HL-60/S4 treated with phorbol 12-myristate 13-acetate at 8.2 ng/mL for 4 days and 3 days (cell line): ENCODE results near the gene WDFY4.

ENCODE experiments used
- in situ Hi-C: fragments of 300-500 bp; cut with MboI; formaldehyde crosslinking; loops from 2 replicates; pipeline ENCODE4 v1.15.0; 2022; ENCODE audit warnings: low sequenced_read_pairs

Gene WDFY4

DNA sequence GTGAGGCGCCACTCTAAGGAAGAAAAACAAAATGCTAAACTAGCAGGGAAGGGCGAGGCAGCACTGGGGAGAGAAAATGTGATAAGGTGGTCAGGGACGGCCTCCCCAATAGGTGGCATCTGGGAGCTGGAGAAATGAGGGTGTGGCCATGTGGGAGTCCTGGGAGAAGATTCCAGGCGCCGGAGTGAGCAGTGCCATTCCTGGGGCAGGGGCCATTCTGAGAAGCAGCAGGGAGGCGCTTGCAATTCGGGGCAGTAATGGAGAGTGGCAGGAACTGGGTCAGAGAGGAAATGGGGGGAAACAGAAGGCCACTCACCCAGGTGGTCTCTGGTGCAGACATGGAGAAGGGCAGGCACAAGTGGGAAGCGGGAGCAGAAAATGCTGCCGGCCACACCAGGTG lies 316.7 kb downstream of the WDFY4 start:
- in situ Hi-C loops = no loop called here

- in situ Hi-C loops = no loop called here
Measured at GRCh38 chr10:49001870-49002672, 317.4 kb downstream of the WDFY4 start.

DNA sequence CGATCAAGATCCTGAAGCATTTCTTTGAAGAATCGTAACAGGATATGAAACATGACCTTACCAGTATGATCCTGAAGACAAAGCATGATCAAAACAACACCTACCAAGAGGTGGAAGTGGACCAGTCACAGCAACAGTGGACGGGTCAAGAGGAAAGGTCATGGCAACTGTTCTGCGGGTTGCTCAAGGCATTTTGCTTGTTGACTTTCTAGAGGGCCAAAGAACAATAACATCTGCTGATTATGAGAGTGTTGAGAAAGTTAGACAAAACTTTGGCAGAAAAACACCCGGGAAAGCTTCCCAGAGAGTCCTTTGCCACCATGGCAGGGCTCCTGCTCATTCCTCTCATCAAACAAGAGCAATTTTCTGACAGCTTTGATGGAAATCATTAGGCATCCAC lies 320.6 kb downstream of the WDFY4 start:
- in situ Hi-C loops = no loop called here

GRCh38 chr10:49007129-49007528 lies 322.5 kb downstream of the WDFY4 start:
- in situ Hi-C loops = no loop called here

GRCh38 chr10:49008091-49008490 lies 323.4 kb downstream of the WDFY4 start:
- in situ Hi-C loops = no loop called here

DNA sequence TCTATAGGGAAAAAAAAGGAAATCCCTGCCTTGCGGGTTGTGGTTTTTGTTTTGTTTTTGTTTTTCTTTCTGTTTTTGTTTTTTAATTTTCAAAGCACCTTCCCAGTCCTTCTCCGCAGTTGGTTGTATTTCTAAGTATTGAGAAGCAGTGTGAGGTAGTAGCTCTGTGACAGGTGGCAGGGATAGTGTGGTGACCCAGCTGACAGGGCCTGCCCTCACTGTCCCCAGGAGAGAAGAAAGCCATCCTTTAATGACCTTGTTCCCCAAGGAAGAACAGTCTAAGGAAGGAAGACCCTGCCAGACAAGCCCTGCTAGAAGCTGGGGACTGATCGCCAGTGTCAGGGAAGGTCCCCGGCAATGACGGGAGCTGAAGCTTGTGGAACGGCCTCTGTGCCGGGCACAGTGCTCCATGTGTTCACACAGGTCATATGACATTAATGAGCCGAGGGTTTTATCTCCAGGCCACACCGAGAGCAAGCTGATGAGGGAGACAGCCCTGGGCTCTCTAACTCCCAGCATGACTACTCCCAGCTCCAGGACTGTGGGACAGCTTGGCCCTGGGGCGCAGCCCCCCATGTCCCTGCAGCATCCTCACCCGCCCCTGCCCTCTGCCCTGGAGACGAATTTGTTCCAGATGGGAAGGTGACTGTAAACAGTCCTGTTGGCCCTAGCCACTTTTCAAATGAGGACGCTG lies 324.0 kb downstream of the WDFY4 start:
- in situ Hi-C loops = no loop called here

DNA sequence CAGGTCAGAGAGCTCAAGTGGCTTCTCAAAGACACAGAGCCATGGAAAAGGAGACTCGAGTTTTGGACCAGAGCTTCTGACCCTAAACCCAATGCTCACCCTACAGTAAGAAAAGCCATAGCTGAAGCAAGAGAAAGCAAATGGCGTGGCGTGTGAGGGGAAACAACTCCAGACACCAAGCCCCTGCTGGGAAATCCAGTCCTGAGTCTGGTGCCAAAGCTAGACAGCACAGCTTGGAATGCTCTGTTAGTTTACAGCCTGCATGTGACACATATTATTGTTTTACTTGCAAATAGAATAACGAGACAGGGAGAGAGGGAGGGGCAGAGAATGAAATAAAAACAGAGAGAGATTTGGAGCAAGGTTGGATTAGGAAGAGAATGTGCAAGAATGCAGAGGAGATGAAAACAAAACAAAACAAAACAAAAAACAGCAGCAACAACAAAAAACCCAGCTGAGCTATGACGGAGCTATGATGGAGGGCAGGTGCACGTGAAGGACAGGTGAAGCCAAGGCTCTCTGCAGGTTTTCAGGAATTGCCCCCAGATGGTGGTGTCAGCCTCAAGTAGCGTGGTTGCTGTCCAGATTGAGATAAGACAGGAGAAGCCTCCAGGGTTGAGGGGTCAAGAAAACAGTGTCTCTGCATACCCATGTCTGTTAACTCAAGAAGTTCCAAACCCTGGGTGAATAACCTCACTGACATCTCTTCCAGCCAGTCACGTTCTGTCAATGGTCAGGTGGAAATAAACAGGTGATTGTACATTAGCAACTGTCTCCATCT lies 324.7 kb downstream of the WDFY4 start:
- in situ Hi-C loops = no loop called here

GRCh38 chr10:49010295-49010694 lies 325.6 kb downstream of the WDFY4 start:
- in situ Hi-C loops = no loop called here

- in situ Hi-C loops = no loop called here
Measured at GRCh38 chr10:49010865-49011264, 326.2 kb downstream of the WDFY4 start.

GRCh38 chr10:49011756-49012155 lies 327.1 kb downstream of the WDFY4 start:
- in situ Hi-C loops = no loop called here

DNA sequence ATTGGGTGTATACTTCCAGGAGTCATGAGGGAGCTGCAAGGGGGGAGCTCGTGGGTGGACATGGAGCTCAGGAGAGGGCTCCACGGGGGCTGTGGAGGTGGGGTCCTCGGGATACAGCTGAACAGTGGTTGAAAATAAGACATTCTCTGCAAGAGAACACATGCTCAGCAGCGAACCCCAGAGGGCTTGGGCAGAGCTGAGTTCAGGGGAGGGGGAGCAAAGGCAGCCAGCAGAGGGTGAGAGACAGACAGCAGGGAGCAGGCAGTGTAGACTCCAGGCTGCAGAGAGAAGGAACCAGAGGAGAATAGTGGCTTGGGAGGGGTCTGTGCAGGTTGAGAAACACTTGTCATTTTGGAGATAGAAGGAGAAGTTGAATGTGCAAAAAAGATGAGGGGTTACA lies 327.9 kb downstream of the WDFY4 start:
- in situ Hi-C loops = no loop called here

DNA sequence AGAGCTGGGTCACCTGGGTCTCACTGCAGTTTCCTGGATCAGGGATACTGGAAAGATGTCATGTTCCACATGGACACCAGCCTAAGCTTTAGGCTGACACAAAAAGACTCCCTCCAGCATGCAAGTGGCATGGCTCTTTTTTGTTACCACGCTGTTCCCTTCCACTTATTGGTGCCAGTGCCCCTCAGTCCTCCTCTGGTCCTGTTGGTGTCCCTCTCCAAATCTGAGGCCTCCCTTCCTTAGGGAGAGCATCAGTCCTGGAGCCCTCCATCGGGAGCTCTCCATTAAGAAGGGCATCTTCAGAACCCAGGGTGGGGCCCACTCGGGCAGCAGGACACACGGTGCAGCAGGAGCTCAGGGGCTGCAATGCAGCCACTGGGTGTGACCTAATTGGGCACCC lies 331.0 kb downstream of the WDFY4 start:
- in situ Hi-C loops = no loop called here

DNA sequence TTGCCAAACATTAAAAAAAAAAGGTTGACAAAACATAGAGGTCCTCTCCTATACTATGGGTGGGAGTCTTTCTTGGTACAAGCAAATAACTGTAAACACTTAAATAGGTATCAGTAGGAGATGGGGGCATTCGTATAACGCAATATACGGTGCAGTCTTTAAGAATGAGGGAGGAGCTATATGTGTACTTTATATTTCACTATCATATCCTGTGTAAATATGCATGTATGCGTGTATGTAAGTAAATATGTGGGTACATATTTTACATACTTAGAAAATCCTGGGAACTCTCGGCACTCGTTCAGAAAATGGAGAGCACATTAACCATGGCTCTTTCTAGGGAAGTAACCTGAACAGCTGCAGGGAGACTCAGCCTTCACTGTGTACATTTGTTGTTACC lies 337.0 kb downstream of the WDFY4 start:
- in situ Hi-C loops = no loop called here

GRCh38 chr10:49023071-49023470 lies 338.4 kb downstream of the WDFY4 start:
- in situ Hi-C loops = no loop called here

- in situ Hi-C loops = no loop called here
Measured at GRCh38 chr10:49023752-49024151, 339.1 kb downstream of the WDFY4 start.

GRCh38 chr10:49024484-49024883 lies 339.8 kb downstream of the WDFY4 start:
- in situ Hi-C loops = no loop called here

- in situ Hi-C loops = no loop called here
Measured at GRCh38 chr10:49025347-49025983, 340.8 kb downstream of the WDFY4 start.

DNA sequence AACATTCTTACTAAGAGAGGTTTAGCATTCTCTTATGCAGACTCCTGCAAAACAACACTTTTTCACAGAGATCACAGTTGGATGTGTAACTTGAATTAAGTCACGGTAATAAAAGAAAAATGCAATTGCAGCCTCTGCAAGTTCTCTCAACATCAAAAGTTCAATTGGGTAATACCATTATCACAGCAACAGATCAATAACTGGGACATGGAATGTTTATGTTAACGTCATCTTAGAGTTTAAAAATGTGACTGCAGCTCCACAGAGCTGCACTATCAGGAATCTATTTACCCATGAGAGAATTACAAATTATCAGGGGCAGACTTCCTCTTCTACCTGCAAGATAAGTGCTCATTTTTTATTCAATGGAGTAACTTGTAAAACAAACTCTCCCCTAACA lies 344.0 kb downstream of the WDFY4 start:
- in situ Hi-C loops = no loop called here

GRCh38 chr10:49029666-49030065 lies 345.0 kb downstream of the WDFY4 start:
- in situ Hi-C loops = no loop called here
